ENCODE measurements around the gene TEC.
"Not testable (repeated sequence)": the region's sequence is repeated elsewhere in the genome, so short reads cannot be mapped to it uniquely, and the experiment has no call there.

Gene TEC

GRCh38 chr4:48193921-48194468 is 75.6 kb downstream of the TEC start:
- DNase-seq: no peak

- DNase-seq: no peak
Observed at GRCh38 chr4:48193096-48193836, 76.4 kb downstream of the TEC start.

- no peak for DNase-seq
Observed at GRCh38 chr4:48191758-48192157, 77.9 kb downstream of the TEC start.

GRCh38 chr4:48190839-48191238 is 78.8 kb downstream of the TEC start:
- no peak for DNase-seq

- DNase-seq: no peak
Observed at GRCh38 chr4:48189731-48190130, 79.9 kb downstream of the TEC start.

GRCh38 chr4:48188390-48188789 is 81.2 kb downstream of the TEC start:
- DNase-seq: no peak

GRCh38 chr4:48187813-48188212 is 81.8 kb downstream of the TEC start:
- no peak for DNase-seq

GRCh38 chr4:48187066-48187465 is 82.6 kb downstream of the TEC start:
- DNase-seq: not testable (repeated sequence)

- DNase-seq: not testable (repeated sequence)
Observed at GRCh38 chr4:48186394-48186793, 83.2 kb downstream of the TEC start.

- no peak for DNase-seq
Observed at GRCh38 chr4:48184882-48185281, 84.8 kb downstream of the TEC start.

GRCh38 chr4:48180234-48180633 is 89.4 kb downstream of the TEC start:
- no peak for DNase-seq

GRCh38 chr4:48178931-48179330 is 90.7 kb downstream of the TEC start:
- no peak for DNase-seq

GRCh38 chr4:48175806-48176205 is 93.8 kb downstream of the TEC start:
- no peak for DNase-seq

GRCh38 chr4:48175328-48175727 is 94.3 kb downstream of the TEC start:
- no peak for DNase-seq

GRCh38 chr4:48173056-48173991 is 96.3 kb downstream of the TEC start:
- no peak for DNase-seq

GRCh38 chr4:48172651-48173050 is 97.0 kb downstream of the TEC start:
- no peak for DNase-seq

- no peak for DNase-seq
Observed at GRCh38 chr4:48169636-48170035, 100.0 kb downstream of the TEC start.

- no peak for DNase-seq
Observed at GRCh38 chr4:48167538-48168263, 101.9 kb downstream of the TEC start.

- DNase-seq: not testable (repeated sequence)
Observed at GRCh38 chr4:48164561-48164960, 105.1 kb downstream of the TEC start.

GRCh38 chr4:48163746-48164145 is 105.9 kb downstream of the TEC start:
- no peak for DNase-seq

- DNase-seq: no peak
Observed at GRCh38 chr4:48162162-48162561, 107.5 kb downstream of the TEC start.

- DNase-seq: no peak
Observed at GRCh38 chr4:48157271-48157670, 112.4 kb downstream of the TEC start.

GRCh38 chr4:48156423-48156822 is 113.2 kb downstream of the TEC start:
- DNase-seq: no peak

All from KG1 (cell line).